ENCODE measurements around the gene OSBPL10.

- no peak for TF ChIP-seq CTCF (conservative IDR thresholded peaks at IDR 0.05; ENCODE audit: low read depth, low read length)
- no peak for TF ChIP-seq EZH2 (IDR thresholded peaks at IDR 0.05; ENCODE audit: borderline replicate concordance, low read depth, low read length, poor library complexity, severe bottlenecking)
Measured at GRCh38 chr3:31653464-31653863, 327.6 kb downstream of the OSBPL10 start.
